Astrocyte of the spinal cord (primary cell): Measurements from ENCODE around the gene STAT3.

Experiments
- DNase-seq: peaks from one replicate; pipeline ENCODE4 v3.0.0; 2011; ENCODE audit warnings: low read depth, low spot score
- H3K4me3 ChIP-seq: 2 replicates; pipeline ENCODE4 v1.5.1; 2011; ENCODE audit warnings: low read depth, mild to moderate bottlenecking, low read length, moderate library complexity
- in situ Hi-C: cut with HindIII; loops from 2 replicates; pipeline ENCODE4 v1.10.0; 2017; ENCODE audit warnings: low sequenced_read_pairs
- TF ChIP-seq, protein P1 (sequence below): IDR thresholded peaks from 2 replicates; pipeline ENCODE4 v1.5.1; 2012; ENCODE audit warnings: low read depth, mild to moderate bottlenecking, low read length, inconsistent platforms

STAT3 gene

DNA sequence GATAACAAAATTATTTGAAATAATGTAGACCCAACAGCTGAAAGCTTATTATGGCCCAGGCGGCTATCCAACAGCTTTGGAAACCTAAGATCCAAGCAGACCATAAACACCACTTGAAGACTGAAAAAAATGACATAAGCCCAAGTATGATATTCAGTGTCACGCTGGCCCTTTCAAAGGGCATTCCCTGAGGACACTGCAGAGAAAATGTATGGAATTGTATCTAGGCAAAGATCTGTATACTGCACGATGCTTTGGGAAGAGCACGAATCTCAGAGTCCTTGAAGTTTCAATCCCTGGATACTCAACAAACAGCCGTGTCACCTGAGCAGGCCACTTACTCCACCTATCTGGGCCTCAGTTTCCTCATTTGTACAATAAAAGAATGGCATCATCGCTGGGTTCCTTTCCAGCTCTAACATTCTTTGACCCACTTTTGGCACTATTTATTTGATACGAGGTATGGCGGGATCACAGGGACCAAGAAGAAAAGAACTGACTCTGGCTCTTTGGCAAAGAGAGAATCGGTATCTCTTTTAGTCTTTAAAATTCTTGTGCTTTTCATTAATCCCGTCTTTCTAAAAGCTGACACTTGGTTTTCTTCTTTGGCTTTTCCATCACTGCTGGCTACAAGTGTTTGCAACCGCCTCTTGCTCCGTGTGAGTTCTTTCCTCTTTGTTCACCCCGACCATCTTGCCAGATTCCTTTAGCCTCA lies 113.3 kb downstream of the STAT3 start:
- no peak for DNase-seq
- in situ Hi-C loops, result no loop called here
- peak overlapping the region; percentile 80 for H3K4me3 ChIP-seq
- TF ChIP-seq, protein P1, sequence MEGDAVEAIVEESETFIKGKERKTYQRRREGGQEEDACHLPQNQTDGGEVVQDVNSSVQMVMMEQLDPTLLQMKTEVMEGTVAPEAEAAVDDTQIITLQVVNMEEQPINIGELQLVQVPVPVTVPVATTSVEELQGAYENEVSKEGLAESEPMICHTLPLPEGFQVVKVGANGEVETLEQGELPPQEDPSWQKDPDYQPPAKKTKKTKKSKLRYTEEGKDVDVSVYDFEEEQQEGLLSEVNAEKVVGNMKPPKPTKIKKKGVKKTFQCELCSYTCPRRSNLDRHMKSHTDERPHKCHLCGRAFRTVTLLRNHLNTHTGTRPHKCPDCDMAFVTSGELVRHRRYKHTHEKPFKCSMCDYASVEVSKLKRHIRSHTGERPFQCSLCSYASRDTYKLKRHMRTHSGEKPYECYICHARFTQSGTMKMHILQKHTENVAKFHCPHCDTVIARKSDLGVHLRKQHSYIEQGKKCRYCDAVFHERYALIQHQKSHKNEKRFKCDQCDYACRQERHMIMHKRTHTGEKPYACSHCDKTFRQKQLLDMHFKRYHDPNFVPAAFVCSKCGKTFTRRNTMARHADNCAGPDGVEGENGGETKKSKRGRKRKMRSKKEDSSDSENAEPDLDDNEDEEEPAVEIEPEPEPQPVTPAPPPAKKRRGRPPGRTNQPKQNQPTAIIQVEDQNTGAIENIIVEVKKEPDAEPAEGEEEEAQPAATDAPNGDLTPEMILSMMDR, result no peak

DNA sequence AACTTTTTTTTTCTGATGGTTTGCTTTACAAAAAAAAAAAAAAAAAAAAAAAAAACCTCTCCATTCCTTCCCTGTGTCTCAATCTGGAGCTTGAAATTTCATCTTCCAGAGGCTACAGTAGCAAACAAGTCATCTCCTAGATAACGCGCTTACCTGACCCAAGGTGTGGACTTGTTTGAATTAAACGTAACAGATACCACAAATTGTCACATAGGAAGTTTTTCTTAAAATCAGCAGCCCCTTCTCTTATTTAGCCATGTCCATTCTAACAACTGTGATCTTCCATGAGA lies 114.0 kb downstream of the STAT3 start:
- no peak overlapping the region for H3K4me3 ChIP-seq
- in situ Hi-C loops, result no loop called here
- no peak for DNase-seq
- TF ChIP-seq, protein P1, result no peak

DNA sequence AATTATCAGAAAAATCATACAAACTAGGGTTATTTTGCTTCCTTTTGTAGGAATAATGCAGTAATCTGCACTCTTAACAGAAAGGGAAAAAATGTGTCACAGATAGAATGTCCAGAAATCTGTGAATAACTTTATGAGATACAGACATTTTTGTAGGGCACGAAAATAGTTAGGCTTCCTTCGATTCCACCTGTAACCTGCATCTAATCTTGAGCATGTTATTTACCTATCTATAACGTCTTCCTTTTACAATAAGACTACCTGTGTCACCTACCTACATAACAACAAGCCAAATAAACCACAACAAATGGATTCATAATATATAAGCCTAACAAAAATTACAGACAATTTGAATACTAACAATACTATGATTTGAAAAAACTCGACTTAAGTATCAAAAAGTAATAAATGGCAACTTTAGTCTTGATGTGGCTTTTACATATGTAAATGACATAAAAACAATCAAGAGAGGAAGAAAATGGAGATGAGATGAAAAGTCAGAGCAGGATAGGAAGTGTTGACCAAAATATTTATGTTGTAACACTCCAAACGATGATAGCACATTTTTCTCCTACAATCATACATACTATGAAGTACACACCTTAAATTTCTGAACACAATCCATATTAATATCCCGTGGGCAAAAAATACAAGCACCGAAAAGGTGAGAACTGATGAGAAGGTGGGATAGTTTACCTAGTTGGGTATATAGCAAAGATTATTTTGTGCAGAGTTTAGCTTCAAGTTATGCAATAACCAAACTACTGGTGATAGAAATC lies 114.6 kb downstream of the STAT3 start:
- TF ChIP-seq, protein P1, result no peak
- in situ Hi-C loops, result no loop called here
- DNase-seq, result no peak
- H3K4me3 ChIP-seq, result no peak overlapping the region

DNA sequence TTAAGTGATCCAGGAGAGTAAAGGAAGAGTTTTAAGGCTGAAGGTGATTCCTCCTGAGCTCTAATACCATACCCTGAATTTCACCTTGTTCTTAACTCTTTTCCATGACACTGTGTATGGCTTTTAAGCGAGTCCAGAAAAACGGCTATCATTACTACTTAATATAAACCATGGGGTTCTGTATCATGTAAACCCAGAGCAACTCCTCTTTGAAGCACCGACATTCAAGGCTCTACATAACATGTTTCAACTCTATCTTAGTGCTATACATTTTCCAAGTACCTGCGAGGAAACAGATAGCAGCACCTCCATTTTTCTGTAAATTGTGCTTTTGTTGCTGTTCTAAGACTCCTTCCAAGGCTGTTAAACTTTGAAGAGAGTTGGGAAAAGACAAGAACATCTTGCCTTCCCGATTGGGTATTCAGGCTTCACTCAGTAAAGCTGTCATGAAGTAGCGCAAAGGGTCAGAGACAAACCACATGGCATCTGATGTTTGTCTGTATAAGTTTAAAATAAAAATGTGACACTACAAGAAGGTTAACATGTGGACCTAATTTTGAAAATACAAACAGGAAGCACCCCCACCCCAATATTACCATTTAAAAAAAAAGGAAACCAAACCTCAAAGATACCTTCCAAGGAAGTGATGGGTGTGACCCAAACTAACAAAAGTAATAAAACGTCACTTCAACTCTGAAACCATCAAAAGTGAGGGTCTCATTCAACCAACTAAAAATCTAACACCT lies 115.9 kb downstream of the STAT3 start:
- TF ChIP-seq, protein P1, result no peak
- in situ Hi-C loops, result no loop called here
- DNase-seq, result no peak
- no peak overlapping the region for H3K4me3 ChIP-seq

DNA sequence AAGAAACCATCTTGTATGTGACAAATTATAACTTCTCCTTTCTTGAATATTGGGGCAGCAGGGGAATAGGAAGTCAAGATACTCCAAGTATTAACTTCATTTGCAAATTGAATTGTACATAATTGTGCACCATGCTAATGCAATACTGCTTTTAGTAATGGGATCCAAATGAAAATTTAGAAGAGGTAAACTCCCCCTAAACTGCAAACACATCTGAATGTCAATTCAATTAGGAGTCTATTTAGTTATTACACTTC lies 116.5 kb downstream of the STAT3 start:
- no peak for DNase-seq
- in situ Hi-C loops, result no loop called here
- H3K4me3 ChIP-seq, result no peak overlapping the region
- TF ChIP-seq, protein P1, result no peak

DNA sequence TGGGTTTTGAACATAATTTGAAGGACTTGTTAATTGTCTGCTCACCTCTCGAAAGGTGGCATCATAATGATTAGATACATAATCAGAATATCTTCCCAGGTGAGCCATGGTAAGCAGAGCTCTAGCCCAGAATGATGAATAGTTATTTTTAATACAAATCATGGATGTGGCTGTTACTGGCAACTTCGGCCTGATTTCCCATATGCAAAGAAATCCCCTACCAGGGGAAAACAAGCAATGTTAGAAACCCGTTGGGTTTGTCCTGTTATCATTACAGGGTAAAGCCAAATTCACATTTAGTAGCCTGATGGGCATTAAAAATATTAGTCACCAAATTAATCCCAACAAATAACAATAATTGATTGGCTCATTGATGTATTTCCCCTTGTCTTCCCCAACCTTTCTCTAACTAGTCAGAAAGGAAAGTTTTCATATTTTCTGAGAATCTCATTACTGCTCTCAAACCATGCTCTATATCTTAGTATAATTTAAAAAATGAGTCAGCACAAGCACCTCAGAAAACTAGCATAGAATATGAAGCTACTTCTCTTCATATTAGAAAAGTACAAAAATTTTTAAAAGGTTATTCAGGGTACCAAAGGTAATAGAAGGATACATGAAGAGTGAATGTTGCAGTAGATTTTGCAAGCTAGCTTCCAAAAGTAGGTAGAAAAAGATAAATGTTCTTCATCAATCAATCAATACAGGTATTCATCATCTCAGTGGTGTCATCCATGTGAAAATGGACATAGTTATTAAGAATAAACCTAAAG lies 117.0 kb downstream of the STAT3 start:
- in situ Hi-C loops, result no loop called here
- no peak overlapping the region for H3K4me3 ChIP-seq
- no peak for DNase-seq
- TF ChIP-seq, protein P1, result no peak
